Upper lobe of right lung (tissue), 1 donor: Measurements from ENCODE around the gene SNX2. TPM values are rescaled to one million over a fixed set of nuclear protein-coding genes. Genes with fewer than 3 reads are reported as not detected.

Experiments used
- ATAC-seq: fragments of 200-7000 bp; cut with Tn5 transposase; one replicate; pipeline ENCODE4 v1.9.1; 2020; ENCODE audit warnings: mild to moderate bottlenecking, moderate library complexity
- DNase-seq: peaks from one replicate; pipeline ENCODE4 v3.0.0-alpha.2; 2020
- H3K27ac ChIP-seq: fragments of 200-600 bp; one replicate; pipeline ENCODE4 v1.8.0; 2022
- H3K27me3 ChIP-seq: fragments of 200-600 bp; one replicate; pipeline ENCODE4 v1.8.0; 2022; ENCODE audit warnings: mild to moderate bottlenecking
- H3K36me3 ChIP-seq: fragments of 200-600 bp; one replicate; pipeline ENCODE4 v1.8.0; 2022
- H3K4me1 ChIP-seq: fragments of 200-600 bp; one replicate; pipeline ENCODE4 v1.8.0; 2022
- H3K4me3 ChIP-seq: fragments of 200-600 bp; one replicate; pipeline ENCODE4 v1.8.0; 2022; ENCODE audit warnings: mild to moderate bottlenecking
- H3K9me3 ChIP-seq: fragments of 200-600 bp; one replicate; pipeline ENCODE4 v1.8.0; 2022
- CTCF ChIP-seq: fragments of 200-600 bp; IDR thresholded peaks from one replicate; pipeline ENCODE4 v1.8.0; 2022; ENCODE audit warnings: antibody characterized with exemption
- intact Hi-C: fragments of 100-400 bp; cut with DNase I; formaldehyde crosslinking; loops from one replicate; pipeline ENCODE4 v1.11.0; 2022
- long read RNA-seq: library from polyadenylated mRNA; unstranded; transcript quantifications from one replicate; pipeline ENCODE4 v2.0.0, GENCODE V29; 2021
- total RNA-seq: library from RNA; stranded (reverse); fragmentation: NEBNext Ultra II Directional; extraction: Animal tissue kit (Norgen Biotek cat#: 25700); gene quantifications from one replicate; pipeline ENCODE4 v1.2.1, GENCODE V29; 2021
- donor health status: DM: no; HTN: yes; CAD: no; lungs with severe emphysema.

SNX2 gene
- 102 TPM for total RNA-seq
- long read RNA-seq, transcript SNX2-201 (15 exons, 2,128 nt) = major isoform, 181 of 204 reads
- long read RNA-seq, partial matches to known transcripts = 5 of 204 reads
- long read RNA-seq, other reads (novel, unspliced or antisense) = 17 of 204 reads

GRCh38 chr5:122774861-122775549 is at the start of gene SNX2:
Gene SNX2 (plus strand): TSS chr5:122775080. CDS start chr5:122775104, 24 bp downstream.
- DNase-seq = peak; percentile 97

GRCh38 chr5:122727112-122727541 is 47.8 kb upstream of the SNX2 start:
- DNase-seq (no peak), ATAC-seq (no peak)
- H3K27ac ChIP-seq = no peak overlapping the region
- no peaks in the 10 kb centered on the region for H3K27me3 ChIP-seq
- no peaks in the 10 kb centered on the region for H3K4me1 ChIP-seq
- intact Hi-C loops = no loop called here
- no peak overlapping the region for H3K4me3 ChIP-seq
- TF ChIP-seq CTCF = no peak
- no peaks in the 10 kb centered on the region for H3K36me3 ChIP-seq
- no peaks in the 10 kb centered on the region for H3K9me3 ChIP-seq

More at GRCh38 chr5:122774861-122775549, at the start of gene SNX2:
- H3K27me3 ChIP-seq = no peaks in the 10 kb centered on the region
- intact Hi-C loops = no loop called here
- H3K4me3 ChIP-seq = peak within 1 kb of the TSS; percentile 70
- H3K4me1 ChIP-seq = peaks cover 24% of the 10 kb centered on the region
- H3K27ac ChIP-seq = peak within 1 kb of the TSS; percentile 83
- no peaks in the 10 kb centered on the region for H3K9me3 ChIP-seq
- peak; percentile 15 for TF ChIP-seq CTCF
- H3K36me3 ChIP-seq = no peaks in the 10 kb centered on the region
- ATAC-seq = peak; percentile 98

GRCh38 chr5:122730037-122730436 is 44.8 kb upstream of the SNX2 start:
- peak; percentile 41 for ATAC-seq
- no peak for TF ChIP-seq CTCF
- no peaks in the 10 kb centered on the region for H3K9me3 ChIP-seq
- H3K36me3 ChIP-seq = no peaks in the 10 kb centered on the region
- H3K4me3 ChIP-seq = no peak overlapping the region
- H3K27me3 ChIP-seq = no peaks in the 10 kb centered on the region
- no peaks in the 10 kb centered on the region for H3K4me1 ChIP-seq
- no peak for DNase-seq
- no peak overlapping the region for H3K27ac ChIP-seq
- intact Hi-C loops = no loop called here

- Histone ChIP-seq H3K27me3 (no peaks in the 10 kb centered on the region), H3K9me3 (no peaks in the 10 kb centered on the region), H3K27ac (no peak overlapping the region), H3K4me1 (no peaks in the 10 kb centered on the region), H3K4me3 (no peak overlapping the region), H3K36me3 (no peaks in the 10 kb centered on the region)
- intact Hi-C loops = no loop called here
- peak; percentile 58 for ATAC-seq
- no peak for TF ChIP-seq CTCF
- DNase-seq = no peak
Measured at GRCh38 chr5:122730456-122730855, 44.4 kb upstream of the SNX2 start.

GRCh38 chr5:122736086-122736845 is 38.6 kb upstream of the SNX2 start:
- no peak overlapping the region for H3K27ac ChIP-seq
- H3K4me1 ChIP-seq = no peaks in the 10 kb centered on the region
- no peak overlapping the region for H3K4me3 ChIP-seq
- DNase-seq = no peak
- TF ChIP-seq CTCF = no peak
- H3K27me3 ChIP-seq = no peaks in the 10 kb centered on the region
- H3K9me3 ChIP-seq = no peaks in the 10 kb centered on the region
- intact Hi-C loops = no loop called here
- ATAC-seq = no peak
- H3K36me3 ChIP-seq = no peaks in the 10 kb centered on the region
